B cell (primary cell): ENCODE results near the gene SYT2. TPM values are rescaled to one million over a fixed set of nuclear protein-coding genes. Genes with fewer than 3 reads are reported as not detected.
"Not testable (repeated sequence)": the region's sequence is repeated elsewhere in the genome, so short reads cannot be mapped to it uniquely, and the experiment has no call there.

Experiments used
- ATAC-seq: fragments of 200-7000 bp; cut with Tn5 transposase; one replicate; pipeline ENCODE4 v1.10.0; 2021; ENCODE audit warnings: low read depth, mild to moderate bottlenecking, moderate number of reproducible peaks, moderate library complexity
- CTCF ChIA-PET: fragments of 350-600 bp; sonication (Branson Sonifier 250); formaldehyde crosslinking; loops from one replicate; lab custom pipeline; 2021; ENCODE audit warnings: antibody characterized with exemption, inconsistent platforms; lab: Charles Lee
- POLR2A ChIA-PET: fragments of 350-600 bp; sonication (Branson Sonifier 250); formaldehyde crosslinking; loops from one replicate; lab custom pipeline; 2021; ENCODE audit warnings: antibody characterized with exemption; lab: Charles Lee
- DNase-seq: peaks from one replicate; pipeline ENCODE4 v3.0.0; 2013
- H2AFZ ChIP-seq: 2 replicates; pipeline ENCODE4 v1.6.1; 2012; ENCODE audit warnings: mild to moderate bottlenecking, low read depth, low read length; ENCODE audit not compliant: insufficient read depth, poor library complexity, severe bottlenecking
- H3K27ac ChIP-seq, 2 donors: 1 replicate in 1 of 2; 2 replicates in 1 of 2; pipeline ENCODE4 v1.5.1; 2012 to 2013; ENCODE audit warnings: low read length in 2 of 2, mild to moderate bottlenecking in 2 of 2, moderate library complexity in 1 of 2
- H3K27me3 ChIP-seq, 4 experiments: fragments of 200-600 bp in 1 of 4; sonication (generic) in 1 of 4; replicated peaks in 1 of 4; 1 replicate in 2 of 4; 2 replicates in 2 of 4; pipeline versions ENCODE4 v1.6.1 to v1.7.0; 2013 to 2016; ENCODE audit warnings: low read length in 3 of 4, mild to moderate bottlenecking in 2 of 4, mixed read lengths in 1 of 4, moderate library complexity in 1 of 4; ENCODE audit not compliant: insufficient read depth in 4 of 4, control insufficient read depth in 3 of 4; ENCODE audit errors: control extremely low read depth in 1 of 4
- H3K36me3 ChIP-seq, 2 experiments: replicated peaks in 1 of 2; 1 replicate in 1 of 2; 2 replicates in 1 of 2; pipeline versions ENCODE4 v1.6.1 to v1.7.1; 2013; ENCODE audit warnings: low read length in 1 of 2; ENCODE audit not compliant: insufficient read depth in 2 of 2, control insufficient read depth in 1 of 2; ENCODE audit errors: control extremely low read depth in 1 of 2, extremely low read depth in 1 of 2
- H3K4me1 ChIP-seq, 2 donors: fragments of 200-600 bp in 1 of 2; sonication (generic) in 1 of 2; 1 replicate in 1 of 2; 2 replicates in 1 of 2; pipeline versions ENCODE4 v1.5.1 to v1.6.1; 2013 to 2017; ENCODE audit warnings: low read length in 2 of 2; ENCODE audit not compliant: control insufficient read depth in 2 of 2, insufficient read depth in 2 of 2
- H3K4me2 ChIP-seq: replicated peaks from 2 replicates; pipeline ENCODE3; 2012; ENCODE audit warnings: mild to moderate bottlenecking, low read depth, low read length; ENCODE audit not compliant: poor library complexity, severe bottlenecking
- H3K4me3 ChIP-seq, 5 experiments: fragments of 200-600 bp in 1 of 5; sonication (generic) in 1 of 5; 1 replicate in 3 of 5; 2 replicates in 2 of 5; pipeline versions ENCODE4 v1.5.1 to v1.7.0; 2011 to 2016; ENCODE audit warnings: low read length in 4 of 5, mild to moderate bottlenecking in 4 of 5, low read depth in 2 of 5, control low read depth in 1 of 5, moderate library complexity in 1 of 5; ENCODE audit not compliant: insufficient read depth in 1 of 5; ENCODE audit errors: control extremely low read depth in 1 of 5, extremely low read depth in 1 of 5
- H3K79me2 ChIP-seq: fragments of 200-600 bp; sonication (generic); one replicate; pipeline ENCODE4 v1.6.0; 2016; ENCODE audit warnings: low read length; ENCODE audit not compliant: control insufficient read depth, insufficient read depth
- H3K9ac ChIP-seq: fragments of 200-600 bp; sonication (generic); 2 replicates; pipeline ENCODE4 v1.6.1; 2017; ENCODE audit warnings: mild to moderate bottlenecking, low read length, moderate library complexity
- H3K9me3 ChIP-seq, 3 donors: one replicate each; pipeline versions ENCODE4 v1.6.1 to v1.7.1; 2013; ENCODE audit warnings: low read length in 2 of 3; ENCODE audit not compliant: control insufficient read depth in 2 of 3, insufficient read depth in 1 of 3; ENCODE audit errors: control extremely low read depth in 1 of 3
- H4K20me1 ChIP-seq: 2 replicates; pipeline ENCODE4 v1.6.0; 2012; ENCODE audit warnings: mild to moderate bottlenecking, low read length; ENCODE audit not compliant: insufficient read depth, control insufficient read depth, poor library complexity, severe bottlenecking
- H3K27ac Mint-ChIP-seq: one replicate; pipeline ENCODE4 v1.8.0; 2021; ENCODE audit warnings: mixed read lengths
- H3K27me3 Mint-ChIP-seq: one replicate; pipeline ENCODE4 v1.8.0; 2021; ENCODE audit warnings: mixed read lengths
- H3K4me1 Mint-ChIP-seq: one replicate; pipeline ENCODE4 v1.8.0; 2021; ENCODE audit warnings: mixed read lengths
- H3K4me3 Mint-ChIP-seq: one replicate; pipeline ENCODE4 v1.8.0; 2021; ENCODE audit warnings: mixed read lengths
- H3K9me3 Mint-ChIP-seq: one replicate; pipeline ENCODE4 v1.8.0; 2022; ENCODE audit warnings: mixed read lengths; ENCODE audit not compliant: insufficient read depth
- EZH2 ChIP-seq: IDR thresholded peaks from 2 replicates; pipeline ENCODE4 v1.6.1; 2012; ENCODE audit warnings: borderline replicate concordance, low read depth, mild to moderate bottlenecking, moderate library complexity, low read length; ENCODE audit not compliant: insufficient read depth, poor library complexity, severe bottlenecking
- WGBS: methylation state at CpG from one replicate; pipeline ENCODE4 v1.1.5; 2013; ENCODE audit warnings: missing lambda C conversion rate; ENCODE audit not compliant: insufficient coverage; 5-methylcytosine and 5-hydroxymethylcytosine counted together
- intact Hi-C: fragments of 100-400 bp; cut with micrococcal nuclease; formaldehyde crosslinking; loops from one replicate; pipeline ENCODE4 v1.10.0; 2022
- polyA plus RNA-seq: library from polyadenylated mRNA; depleted of rRNA; stranded (reverse); fragments of >200 nt; gene quantifications from 2 replicates; pipeline ENCODE4 v1.2.3, GENCODE V29; 2012
- total RNA-seq, 2 donors: library from RNA; stranded (reverse); fragments of 120-200 nt in 1 of 2; gene quantifications; 1 replicate in 1 of 2; 2 replicates in 1 of 2; pipeline versions ENCODE4 v1.2.3 to v1.2.4, GENCODE V29; 2013 to 2022
- TF ChIP-seq, protein P1 (sequence below): fragments of 200-600 bp; IDR thresholded peaks from one replicate; pipeline ENCODE4 v1.8.0; 2022; ENCODE audit warnings: antibody characterized with exemption, mild to moderate bottlenecking

The SYT2 gene
- total and polyA plus RNA-seq, 2 donors (not counting 1 experiment from before 2014, with no cell fraction given): not detected

DNA sequence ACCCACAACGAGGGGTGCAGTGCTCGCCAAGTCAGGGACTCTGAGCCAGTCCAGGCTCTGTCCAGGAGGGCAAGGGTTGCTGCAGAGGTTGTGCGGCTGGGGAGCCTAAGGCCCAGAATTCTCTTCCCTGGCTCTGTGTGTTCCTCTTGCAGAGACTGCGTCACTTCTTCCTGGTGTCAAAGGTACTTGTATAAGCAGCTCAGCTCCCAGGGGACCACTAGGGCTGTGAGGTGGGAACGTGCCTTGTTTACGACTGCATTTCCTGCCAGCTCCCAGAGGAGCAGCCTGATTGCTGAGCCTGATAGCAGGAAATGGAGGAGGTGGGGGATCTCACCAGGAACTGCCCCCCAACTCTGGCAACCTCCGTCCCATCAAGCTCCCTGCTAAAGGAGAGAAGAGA is 83.2 kb downstream of the SYT2 start:
- H3K4me3 ChIP-seq, H3K79me2 ChIP-seq, H3K27ac ChIP-seq, H3K9ac ChIP-seq, POLR2A ChIA-PET, H3K9me3 ChIP-seq, H3K9me3 Mint-ChIP-seq, H2AFZ ChIP-seq, H4K20me1 ChIP-seq, H3K36me3 ChIP-seq: not testable (repeated sequence)
- DNase-seq: peak; percentile 80
- H3K4me1 ChIP-seq: peaks cover 73 to 78% of the 10 kb centered on the region in 2 donors
- H3K4me1 Mint-ChIP-seq: peaks cover 53% of the 10 kb centered on the region
- CTCF ChIA-PET: interaction anchor here (0.9 to 2.9 kb wide), 6 partner anchors 9 to 163 kb away, joined by 3 to 11 read pairs (median 7); no protein-coding TSS in a partner anchor
- peak; percentile 61 for ATAC-seq
- intact Hi-C loops: loop anchor here (5.0 kb wide), 3 partner anchors 60 to 465 kb away; partner anchors contain the start of gene PTPN7
- H3K4me3 Mint-ChIP-seq: peak overlapping the region; percentile 71
- peaks cover 21% of the 10 kb centered on the region for H3K27me3 Mint-ChIP-seq
- WGBS: 47% methylated on average over 6 of the region's 7 CpGs
- H3K27ac Mint-ChIP-seq: peak overlapping the region; percentile 53
- peak overlapping the region; percentile 44 for H3K4me2 ChIP-seq
- peaks cover 0 to 42% (median 2%) of the 10 kb centered on the region in 4 experiments for H3K27me3 ChIP-seq

DNA sequence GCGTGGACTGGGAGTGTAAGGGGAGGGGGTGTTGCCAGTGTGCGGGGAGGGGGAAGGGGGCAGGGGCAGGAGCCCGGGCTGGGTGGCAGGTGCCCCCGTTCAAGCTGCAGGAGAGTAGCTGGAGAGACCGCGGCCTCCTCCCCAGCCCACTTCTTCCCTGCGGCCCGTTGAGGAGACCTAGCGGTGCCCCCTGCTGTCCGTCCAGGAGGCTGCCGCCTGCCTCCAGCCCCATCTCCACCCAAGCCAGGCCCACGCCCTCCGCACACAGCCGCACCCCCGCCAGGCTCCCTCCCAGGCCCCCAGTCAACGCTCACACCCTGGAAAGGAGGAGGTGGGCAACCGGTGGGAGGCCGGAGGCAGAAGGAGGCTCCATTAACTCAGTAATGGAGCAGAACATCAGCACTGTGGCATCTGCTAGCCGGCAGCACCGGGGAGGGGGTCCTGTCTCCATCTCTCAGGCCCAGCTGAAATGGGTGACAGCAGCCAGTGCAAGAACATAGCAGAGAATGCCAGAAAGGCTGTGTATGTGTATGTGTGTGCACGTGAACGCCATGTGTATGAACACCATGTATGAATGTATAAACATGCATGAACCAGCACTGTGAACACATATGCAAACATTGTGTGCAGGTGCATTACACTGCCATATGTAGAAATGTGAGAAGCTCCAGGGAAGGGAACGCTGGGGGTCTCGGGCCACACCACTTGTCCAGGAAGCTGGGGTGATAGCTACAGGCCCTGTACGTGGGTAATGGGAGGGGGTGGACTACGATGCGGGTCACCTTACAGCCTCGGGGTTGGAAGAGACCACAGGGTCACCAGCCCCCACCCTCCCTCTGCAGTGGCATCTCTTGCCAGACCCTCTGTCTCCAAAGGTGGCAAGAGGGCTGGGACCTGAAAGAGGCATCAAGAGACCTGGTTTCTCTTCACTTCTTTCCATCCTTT is 84.6 kb downstream of the SYT2 start:
- no peak for TF ChIP-seq EZH2
- TF ChIP-seq, protein P1, sequence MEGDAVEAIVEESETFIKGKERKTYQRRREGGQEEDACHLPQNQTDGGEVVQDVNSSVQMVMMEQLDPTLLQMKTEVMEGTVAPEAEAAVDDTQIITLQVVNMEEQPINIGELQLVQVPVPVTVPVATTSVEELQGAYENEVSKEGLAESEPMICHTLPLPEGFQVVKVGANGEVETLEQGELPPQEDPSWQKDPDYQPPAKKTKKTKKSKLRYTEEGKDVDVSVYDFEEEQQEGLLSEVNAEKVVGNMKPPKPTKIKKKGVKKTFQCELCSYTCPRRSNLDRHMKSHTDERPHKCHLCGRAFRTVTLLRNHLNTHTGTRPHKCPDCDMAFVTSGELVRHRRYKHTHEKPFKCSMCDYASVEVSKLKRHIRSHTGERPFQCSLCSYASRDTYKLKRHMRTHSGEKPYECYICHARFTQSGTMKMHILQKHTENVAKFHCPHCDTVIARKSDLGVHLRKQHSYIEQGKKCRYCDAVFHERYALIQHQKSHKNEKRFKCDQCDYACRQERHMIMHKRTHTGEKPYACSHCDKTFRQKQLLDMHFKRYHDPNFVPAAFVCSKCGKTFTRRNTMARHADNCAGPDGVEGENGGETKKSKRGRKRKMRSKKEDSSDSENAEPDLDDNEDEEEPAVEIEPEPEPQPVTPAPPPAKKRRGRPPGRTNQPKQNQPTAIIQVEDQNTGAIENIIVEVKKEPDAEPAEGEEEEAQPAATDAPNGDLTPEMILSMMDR: peak; percentile 67
- Histone ChIP-seq H2AFZ (no peak overlapping the region), H3K9ac (no peak overlapping the region), H3K4me2 (peak overlapping the region; percentile 33), H3K79me2 (no peaks in the 10 kb centered on the region), H3K4me1 (peaks cover 60 to 64% of the 10 kb centered on the region in 2 donors), H4K20me1 (no peaks in the 10 kb centered on the region), H3K27ac (no peak overlapping the region), H3K36me3 (no peaks in the 10 kb centered on the region), H3K4me3 (no peak overlapping the region), H3K27me3 (peaks cover 0 to 31% (median 0%) of the 10 kb centered on the region in 4 experiments), H3K9me3 (no peaks in the 10 kb centered on the region)
- intact Hi-C loops: loop anchor here (1.0 to 5.0 kb wide), 4 partner anchors 58 to 463 kb away; partner anchors contain the start of gene PTPN7
- DNase-seq (peak; percentile 70), ATAC-seq (peak; percentile 61)
- 44% methylated on average over 19 of the region's 28 CpGs for WGBS
- Mint-ChIP-seq H3K27ac (no peak overlapping the region), H3K27me3 (peaks cover 21% of the 10 kb centered on the region), H3K9me3 (no peaks in the 10 kb centered on the region), H3K4me3 (no peak overlapping the region), H3K4me1 (peaks cover 42% of the 10 kb centered on the region)
- CTCF ChIA-PET: interaction anchor here (0.6 to 2.9 kb wide), 7 partner anchors 9 to 287 kb away, joined by 3 to 11 read pairs (median 4); no protein-coding TSS in a partner anchor
- POLR2A ChIA-PET: no interaction called here
